ENCODE results near the gene SEMA5B.

The SEMA5B gene

DNA sequence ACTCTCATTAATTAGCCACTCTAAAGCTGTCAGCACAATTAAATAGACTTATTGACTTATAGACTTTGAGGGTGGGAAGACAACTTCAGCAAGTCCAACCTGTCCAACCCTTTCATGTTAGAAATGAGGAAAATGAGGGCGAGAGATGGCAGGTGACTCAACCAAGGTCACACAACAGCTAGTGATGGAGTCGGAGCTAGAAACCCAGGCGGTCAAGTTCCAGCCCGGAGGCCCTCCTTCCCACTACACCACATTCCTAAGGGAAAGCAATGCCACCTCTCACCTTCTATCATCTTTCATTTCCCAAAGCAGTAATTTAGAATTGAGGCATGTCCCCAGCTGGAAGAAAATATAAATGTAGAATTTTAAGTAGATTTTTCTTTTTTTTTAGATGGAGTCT is 28.7 kb downstream of the SEMA5B start:
- DNase-seq (ENCODE audit: low spot score): no peak
- TF ChIP-seq, protein P1, sequence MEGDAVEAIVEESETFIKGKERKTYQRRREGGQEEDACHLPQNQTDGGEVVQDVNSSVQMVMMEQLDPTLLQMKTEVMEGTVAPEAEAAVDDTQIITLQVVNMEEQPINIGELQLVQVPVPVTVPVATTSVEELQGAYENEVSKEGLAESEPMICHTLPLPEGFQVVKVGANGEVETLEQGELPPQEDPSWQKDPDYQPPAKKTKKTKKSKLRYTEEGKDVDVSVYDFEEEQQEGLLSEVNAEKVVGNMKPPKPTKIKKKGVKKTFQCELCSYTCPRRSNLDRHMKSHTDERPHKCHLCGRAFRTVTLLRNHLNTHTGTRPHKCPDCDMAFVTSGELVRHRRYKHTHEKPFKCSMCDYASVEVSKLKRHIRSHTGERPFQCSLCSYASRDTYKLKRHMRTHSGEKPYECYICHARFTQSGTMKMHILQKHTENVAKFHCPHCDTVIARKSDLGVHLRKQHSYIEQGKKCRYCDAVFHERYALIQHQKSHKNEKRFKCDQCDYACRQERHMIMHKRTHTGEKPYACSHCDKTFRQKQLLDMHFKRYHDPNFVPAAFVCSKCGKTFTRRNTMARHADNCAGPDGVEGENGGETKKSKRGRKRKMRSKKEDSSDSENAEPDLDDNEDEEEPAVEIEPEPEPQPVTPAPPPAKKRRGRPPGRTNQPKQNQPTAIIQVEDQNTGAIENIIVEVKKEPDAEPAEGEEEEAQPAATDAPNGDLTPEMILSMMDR (IDR thresholded peaks at IDR 0.05): no peak
- Histone ChIP-seq H3K4me3 (no peak overlapping the region), H3K27ac (no peak overlapping the region)

DNA sequence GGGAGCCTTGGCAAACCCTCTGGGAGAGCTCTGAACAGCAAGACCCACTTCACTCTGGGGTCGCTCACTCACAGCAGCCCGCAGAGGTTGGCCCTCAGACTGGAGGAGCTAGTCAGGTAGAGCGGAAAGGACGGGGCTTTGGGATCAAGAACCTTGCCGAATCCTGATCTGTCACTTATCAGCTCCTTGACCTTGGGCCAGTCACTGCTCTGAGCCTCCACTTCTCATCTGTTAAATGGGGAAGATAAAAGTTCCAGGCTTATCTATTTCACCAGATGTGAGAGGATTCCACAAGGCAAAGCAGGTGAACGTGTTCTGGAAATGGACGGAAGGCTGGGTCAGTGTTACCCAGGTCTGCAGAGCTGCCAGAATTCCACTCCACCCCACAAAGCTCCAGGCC is 29.4 kb downstream of the SEMA5B start:
- no peak overlapping the region for H3K27ac ChIP-seq
- no peak for DNase-seq (ENCODE audit: low spot score)
- TF ChIP-seq, protein P1 (IDR thresholded peaks at IDR 0.05): no peak
- no peak overlapping the region for H3K4me3 ChIP-seq

DNA sequence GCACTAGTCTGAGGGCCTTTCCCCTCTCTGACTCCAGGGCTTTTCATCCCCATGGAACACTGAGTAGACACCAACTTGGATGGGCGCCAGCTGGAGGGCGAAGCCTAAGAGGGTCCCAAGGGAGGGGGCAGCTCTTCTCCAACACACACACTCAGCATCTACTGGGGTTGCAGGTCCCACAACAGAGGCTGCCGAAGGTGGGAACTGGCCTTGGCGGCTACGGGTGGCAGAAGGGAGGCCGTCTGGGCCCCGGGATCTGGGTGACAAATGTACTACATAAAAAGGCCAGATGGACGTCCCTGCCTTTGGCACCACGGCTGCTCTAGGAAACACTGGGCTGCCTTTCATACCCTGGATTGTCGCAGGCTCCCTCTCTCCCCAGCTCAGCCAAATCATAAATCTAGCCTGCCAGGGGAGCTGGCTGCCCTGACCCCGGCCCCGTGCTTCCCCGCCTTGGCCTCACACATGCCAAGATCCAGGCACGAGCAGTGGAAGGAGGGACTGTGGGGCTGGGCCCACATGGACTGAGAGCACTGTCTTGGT is 31.5 kb downstream of the SEMA5B start:
- no peak overlapping the region for H3K4me3 ChIP-seq
- H3K27ac ChIP-seq: peak overlapping the region; percentile 19 to 73
- no peak for DNase-seq (ENCODE audit: low spot score)
- TF ChIP-seq, protein P1 (IDR thresholded peaks at IDR 0.05): no peak

DNA sequence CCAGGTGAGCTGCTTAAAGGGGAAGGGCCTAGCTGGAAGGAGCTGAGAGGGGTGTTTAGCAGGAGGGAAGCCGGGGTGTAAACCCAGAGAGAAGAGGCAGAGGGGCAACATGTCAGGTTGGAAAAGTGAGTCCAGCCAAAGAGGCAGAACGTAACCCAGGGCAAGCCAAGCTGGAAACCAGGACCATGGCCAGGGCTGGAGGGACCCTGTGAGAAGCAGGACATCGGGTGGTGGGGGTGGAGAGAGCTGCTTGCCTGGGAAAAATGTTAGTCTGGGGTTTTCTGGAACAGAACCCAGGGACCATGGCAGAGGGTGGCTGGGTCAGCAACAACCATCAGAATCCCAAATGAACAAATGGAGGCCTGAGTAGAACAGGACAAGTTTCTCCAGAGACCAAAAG is 32.6 kb downstream of the SEMA5B start:
- TF ChIP-seq, protein P1 (IDR thresholded peaks at IDR 0.05): no peak
- H3K27ac ChIP-seq: no peak overlapping the region
- DNase-seq (ENCODE audit: low spot score): no peak
- no peak overlapping the region for H3K4me3 ChIP-seq

DNA sequence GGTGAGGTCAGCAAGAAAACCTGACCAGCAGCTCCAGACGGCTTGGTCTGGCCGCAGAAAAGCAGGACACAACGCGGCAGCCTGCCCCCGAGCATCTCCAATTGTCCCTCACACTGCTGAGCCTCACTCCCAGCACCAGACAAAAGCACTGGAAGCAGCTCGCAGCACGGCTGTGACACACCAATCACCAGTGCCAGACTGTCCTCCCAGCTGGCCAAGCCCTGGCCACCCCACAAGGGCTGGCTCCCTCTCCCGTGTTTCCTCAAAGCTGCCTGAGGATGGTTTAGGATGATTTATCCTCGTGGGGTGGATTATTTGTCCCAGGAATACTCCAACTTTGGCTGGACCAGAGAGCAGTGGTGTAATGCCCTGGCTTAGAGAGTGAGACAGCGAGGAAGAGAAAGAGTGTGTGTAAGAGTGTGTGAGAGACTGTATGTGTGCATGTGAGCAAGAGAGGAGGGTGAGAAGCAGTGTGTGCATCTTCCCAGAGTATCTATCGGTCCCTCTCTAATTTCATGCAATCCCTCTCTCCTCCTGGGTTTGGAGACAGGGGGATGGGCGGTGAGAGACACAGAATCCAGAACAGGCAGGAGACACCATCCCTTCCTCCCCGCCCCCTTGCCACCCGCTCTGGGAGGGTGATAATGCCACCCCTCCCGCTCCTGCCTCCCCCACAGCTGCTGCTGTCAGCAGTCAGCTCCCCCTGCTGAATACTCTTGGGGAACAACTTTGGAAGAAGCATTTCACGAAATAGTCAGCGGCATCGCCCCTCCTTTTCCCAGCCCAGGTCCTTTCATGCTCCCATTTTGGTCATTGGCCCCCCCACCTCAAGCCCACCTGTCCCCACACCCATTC is 34.2 kb downstream of the SEMA5B start:
- Histone ChIP-seq H3K27ac (no peak overlapping the region), H3K4me3 (peak overlapping the region; percentile 5)
- no peak for DNase-seq (ENCODE audit: low spot score)

DNA sequence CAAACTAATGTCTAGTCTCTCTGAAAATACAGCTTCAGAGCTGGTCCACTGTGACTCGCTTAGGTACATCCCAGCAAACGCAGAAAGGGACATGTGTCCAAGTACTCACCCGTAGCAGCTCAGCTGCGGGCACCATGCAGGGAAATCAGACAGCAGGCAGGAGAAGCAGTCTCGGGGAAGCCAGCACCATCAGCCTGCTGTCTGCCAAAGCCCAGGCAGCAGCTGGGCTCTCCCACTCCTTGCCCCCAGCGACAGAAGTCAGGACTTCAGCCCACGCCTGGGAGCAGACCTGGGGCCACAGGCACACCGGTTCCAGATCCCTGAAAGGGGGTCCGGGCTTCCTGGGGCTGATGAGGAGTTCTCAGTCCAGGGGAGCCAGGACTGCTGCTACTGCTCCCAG is 34.9 kb downstream of the SEMA5B start:
- no peak overlapping the region for H3K27ac ChIP-seq
- TF ChIP-seq, protein P1 (IDR thresholded peaks at IDR 0.05): no peak
- DNase-seq (ENCODE audit: low spot score): no peak
- H3K4me3 ChIP-seq: peak overlapping the region; percentile 5

More for the DNA sequence above, 34.2 kb downstream of the SEMA5B start:
- TF ChIP-seq, protein P1 (IDR thresholded peaks at IDR 0.05): no peak

DNA sequence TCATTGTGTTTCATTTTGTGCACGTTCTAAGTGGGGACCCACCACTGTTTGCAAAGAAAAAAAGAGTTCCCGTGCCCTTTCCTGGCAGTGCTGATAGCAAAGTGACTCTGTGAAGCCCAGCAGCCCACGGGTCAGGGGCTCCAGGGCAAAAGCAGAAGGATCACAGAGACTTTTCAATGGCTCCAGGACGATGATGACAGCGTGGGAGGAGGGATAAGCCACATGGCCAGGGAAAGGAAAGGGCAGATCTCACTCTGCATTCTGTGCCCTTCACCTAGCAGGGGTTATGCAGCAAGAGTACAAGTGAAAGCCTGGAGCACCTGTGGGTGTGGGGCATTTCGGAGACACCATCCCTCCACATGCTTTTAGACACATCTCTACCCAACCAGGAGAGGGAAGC is 35.4 kb downstream of the SEMA5B start:
- Histone ChIP-seq H3K4me3 (no peak overlapping the region), H3K27ac (no peak overlapping the region)
- DNase-seq (ENCODE audit: low spot score): no peak
- TF ChIP-seq, protein P1 (IDR thresholded peaks at IDR 0.05): no peak

Data from coronary artery (tissue), 2 donors.